Lower leg skin (tissue), 4 donors: ENCODE measurements around the gene CTSZ. TPM values are rescaled to one million over a fixed set of nuclear protein-coding genes. Genes with fewer than 3 reads are reported as not detected.

Experiments used
- DNase-seq, 2 donors: peaks; one replicate each; pipeline ENCODE4 v3.0.0-alpha.2; 2019; ENCODE audit warnings: low spot score in 2 of 2
- H3K4me3 ChIP-seq: fragments of 200-600 bp; sonication (generic); 2 replicates; pipeline ENCODE4 v1.5.1; 2017; ENCODE audit warnings: mild to moderate bottlenecking, low read depth; ENCODE audit not compliant: poor library complexity, severe bottlenecking
- POLR2A ChIP-seq, 2 donors: fragments of 450-650 bp; IDR thresholded peaks; one replicate each; pipeline ENCODE4 v1.6.1; 2016 to 2017; ENCODE audit warnings: antibody characterized with exemption in 2 of 2, mild to moderate bottlenecking in 1 of 2, moderate library complexity in 1 of 2
- WGBS, 2 donors: methylation state at CpG; one replicate each; pipeline ENCODE4 v1.1.5; 2018; 5-methylcytosine and 5-hydroxymethylcytosine counted together
- intact Hi-C: fragments of 100-400 bp; cut with DNase I; formaldehyde crosslinking; loops from one replicate; pipeline ENCODE4 v1.15.0; 2023; ENCODE audit warnings: low total_unique reads
- total RNA-seq, 4 donors: library from RNA; depleted of rRNA; stranded (reverse); fragments of >200 nt; gene quantifications; one replicate each; pipeline ENCODE4 v1.1.0, GENCODE V29; 2016
- TF ChIP-seq, protein P1 (sequence below), 3 donors: fragments of 450-650 bp; IDR thresholded peaks; one replicate each; pipeline ENCODE4 v1.5.1; 2016; ENCODE audit warnings: antibody characterized with exemption in 3 of 3, mild to moderate bottlenecking in 3 of 3, moderate library complexity in 2 of 3

Gene CTSZ
- total RNA-seq, 4 donors from 2014 or later: 30.1 to 64.1 (median 40.0) TPM

DNA sequence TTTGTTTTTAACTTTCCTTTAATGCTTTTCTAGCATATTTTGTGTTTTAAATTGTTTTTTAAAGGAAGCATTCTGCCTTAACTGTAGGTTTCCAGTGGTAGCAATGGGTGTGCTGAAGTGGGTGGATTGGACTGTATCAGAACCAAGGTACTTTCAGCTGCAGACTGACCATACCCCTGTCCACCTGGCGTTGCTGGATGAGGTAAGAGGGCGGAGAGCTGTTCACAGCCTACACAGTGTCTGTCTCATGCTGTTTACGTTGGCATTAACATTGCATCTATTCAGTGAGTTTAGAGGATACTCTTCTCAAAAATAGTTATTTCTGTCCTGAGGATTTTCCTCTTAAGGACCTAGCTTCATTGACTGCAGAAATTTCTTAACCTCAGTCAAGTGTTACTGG, 14.1 kb downstream of the CTSZ start:
- 93 to 96% methylated on average over 3 of the region's 3 CpGs for WGBS, 2 donors
- peak in 1 of 2 donors; percentile 23 for DNase-seq
- intact Hi-C loops: no loop called here
- TF ChIP-seq POLR2A (IDR thresholded peaks at IDR 0.05): no peak
- TF ChIP-seq, protein P1, sequence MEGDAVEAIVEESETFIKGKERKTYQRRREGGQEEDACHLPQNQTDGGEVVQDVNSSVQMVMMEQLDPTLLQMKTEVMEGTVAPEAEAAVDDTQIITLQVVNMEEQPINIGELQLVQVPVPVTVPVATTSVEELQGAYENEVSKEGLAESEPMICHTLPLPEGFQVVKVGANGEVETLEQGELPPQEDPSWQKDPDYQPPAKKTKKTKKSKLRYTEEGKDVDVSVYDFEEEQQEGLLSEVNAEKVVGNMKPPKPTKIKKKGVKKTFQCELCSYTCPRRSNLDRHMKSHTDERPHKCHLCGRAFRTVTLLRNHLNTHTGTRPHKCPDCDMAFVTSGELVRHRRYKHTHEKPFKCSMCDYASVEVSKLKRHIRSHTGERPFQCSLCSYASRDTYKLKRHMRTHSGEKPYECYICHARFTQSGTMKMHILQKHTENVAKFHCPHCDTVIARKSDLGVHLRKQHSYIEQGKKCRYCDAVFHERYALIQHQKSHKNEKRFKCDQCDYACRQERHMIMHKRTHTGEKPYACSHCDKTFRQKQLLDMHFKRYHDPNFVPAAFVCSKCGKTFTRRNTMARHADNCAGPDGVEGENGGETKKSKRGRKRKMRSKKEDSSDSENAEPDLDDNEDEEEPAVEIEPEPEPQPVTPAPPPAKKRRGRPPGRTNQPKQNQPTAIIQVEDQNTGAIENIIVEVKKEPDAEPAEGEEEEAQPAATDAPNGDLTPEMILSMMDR (IDR thresholded peaks at IDR 0.05): no peak
- H3K4me3 ChIP-seq: no peak overlapping the region

GRCh38 chr20:58991715-58992114, 15.3 kb downstream of the CTSZ start:
- DNase-seq: peak in 1 of 2 donors; percentile 14
- intact Hi-C loops: no loop called here
- WGBS, 2 donors: 89 to 91% methylated on average over 9 of the region's 9 CpGs
- H3K4me3 ChIP-seq: no peak overlapping the region
- no peak for TF ChIP-seq POLR2A (IDR thresholded peaks at IDR 0.05)
- TF ChIP-seq, protein P1 (IDR thresholded peaks at IDR 0.05): no peak

GRCh38 chr20:58990651-58991445, 16.2 kb downstream of the CTSZ start:
- intact Hi-C loops: no loop called here
- no peak for TF ChIP-seq POLR2A (IDR thresholded peaks at IDR 0.05)
- TF ChIP-seq, protein P1 (IDR thresholded peaks at IDR 0.05): no peak
- DNase-seq: peak in 1 of 2 donors; percentile 68
- 91 to 94% methylated on average over 13 to 14 of the region's 14 CpGs for WGBS, 2 donors
- no peak overlapping the region for H3K4me3 ChIP-seq

DNA sequence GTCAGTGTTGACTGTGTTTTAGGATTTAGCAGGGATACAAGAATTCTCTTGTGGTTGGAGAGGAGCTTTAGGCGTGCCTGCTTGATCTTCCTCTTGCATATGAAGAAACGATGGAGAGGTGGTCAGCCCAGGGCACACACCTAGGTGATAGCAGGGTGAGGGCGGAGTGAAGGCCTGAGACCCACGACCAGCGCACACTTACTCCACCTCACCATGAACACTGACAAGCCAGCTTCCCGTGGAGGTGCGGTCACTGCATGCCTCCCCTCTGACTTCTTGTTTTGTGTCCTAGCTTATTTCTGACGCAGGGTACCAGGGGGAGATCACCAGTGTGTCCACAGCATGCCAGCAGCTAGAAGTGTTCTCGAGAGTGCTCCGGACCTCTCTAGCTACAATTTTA, 17.9 kb downstream of the CTSZ start:
- no peak for TF ChIP-seq POLR2A (IDR thresholded peaks at IDR 0.05)
- TF ChIP-seq, protein P1 (IDR thresholded peaks at IDR 0.05): no peak
- peak in 1 of 2 donors; percentile 58 for DNase-seq
- H3K4me3 ChIP-seq: no peak overlapping the region
- intact Hi-C loops: no loop called here
- 88 to 96% methylated on average over 10 of the region's 10 CpGs for WGBS, 2 donors

DNA sequence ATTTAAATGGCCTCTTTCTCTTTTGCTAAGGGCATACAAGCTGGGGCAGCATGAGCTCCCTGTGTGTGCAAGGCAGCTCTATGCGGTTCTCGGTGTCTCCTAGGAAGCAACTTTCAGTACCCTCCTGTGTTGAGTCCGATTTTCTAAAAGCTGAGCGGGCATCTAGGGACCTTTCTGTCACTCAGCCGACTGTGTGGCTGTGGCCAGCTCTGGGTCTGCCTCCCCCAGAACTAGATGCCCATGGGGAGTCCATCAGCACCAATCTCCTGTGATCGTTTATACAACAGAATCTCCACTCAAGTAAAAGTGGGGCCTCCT, 18.5 kb downstream of the CTSZ start:
- TF ChIP-seq, protein P1 (IDR thresholded peaks at IDR 0.05): no peak
- TF ChIP-seq POLR2A (IDR thresholded peaks at IDR 0.05): no peak
- 94% methylated on average over 6 of the region's 6 CpGs for WGBS, 2 donors
- no peak overlapping the region for H3K4me3 ChIP-seq
- intact Hi-C loops: no loop called here
- DNase-seq: peak in 1 of 2 donors; percentile 31
